Keratinocyte (primary cell): ENCODE data around the gene CCR5AS.

ENCODE experiments used
- DNase-seq: peaks from one replicate; pipeline ENCODE4 v3.0.0-alpha.2; 2011; ENCODE audit warnings: low read depth, missing footprints, low spot score
- FAIRE-seq: peaks from 2 replicates; lab custom pipeline; 2011; peaks lifted over from hg19 to GRCh38; lab: Jason Lieb, UNC
- H2AFZ ChIP-seq: 2 replicates; pipeline ENCODE4 v1.6.0; 2012; ENCODE audit warnings: low read length, control low read depth, inconsistent platforms; ENCODE audit not compliant: control insufficient read depth
- H3K27ac ChIP-seq: 2 replicates; pipeline ENCODE4 v1.5.1; 2011; ENCODE audit warnings: low read length; ENCODE audit not compliant: control insufficient read depth, insufficient read depth
- H3K27me3 ChIP-seq: 3 replicates; pipeline ENCODE4 v1.6.0; 2011; ENCODE audit warnings: low read length; ENCODE audit not compliant: control insufficient read depth, insufficient read depth; ENCODE audit errors: extremely low read depth
- H3K36me3 ChIP-seq, 2 experiments: 2 replicates in 1 of 2; 3 replicates in 1 of 2; pipeline ENCODE4 v1.5.1; 2011; ENCODE audit warnings: low read length in 2 of 2, mild to moderate bottlenecking in 1 of 2; ENCODE audit not compliant: control insufficient read depth in 2 of 2, insufficient read depth in 2 of 2; ENCODE audit errors: extremely low read depth in 1 of 2
- H3K4me1 ChIP-seq: 3 replicates; pipeline ENCODE4 v1.5.1; 2011; ENCODE audit warnings: low read length; ENCODE audit not compliant: control insufficient read depth, insufficient read depth; ENCODE audit errors: extremely low read depth
- H3K4me2 ChIP-seq: 3 replicates; pipeline ENCODE4 v1.6.0; 2011; ENCODE audit warnings: low read depth, low read length; ENCODE audit not compliant: control insufficient read depth, insufficient read depth; ENCODE audit errors: extremely low read depth
- H3K4me3 ChIP-seq, 3 experiments: fragments of 200-600 bp in 1 of 3; sonication (generic) in 1 of 3; 2 replicates in 2 of 3; 3 replicates in 1 of 3; pipeline ENCODE4 v1.5.1; 2011 to 2016; ENCODE audit warnings: low read length in 3 of 3, mild to moderate bottlenecking in 3 of 3, control low read depth in 2 of 3, inconsistent platforms in 1 of 3, low read depth in 1 of 3, mixed read lengths in 1 of 3, mixed run types in 1 of 3, moderate library complexity in 1 of 3; ENCODE audit not compliant: control insufficient read depth in 2 of 3, insufficient read depth in 2 of 3; ENCODE audit errors: extremely low read depth in 1 of 3
- H3K79me2 ChIP-seq: 2 replicates; pipeline ENCODE4 v1.6.0; 2012; ENCODE audit warnings: low read length; ENCODE audit not compliant: control insufficient read depth, insufficient read depth
- H3K9ac ChIP-seq: 3 replicates; pipeline ENCODE4 v1.6.0; 2011; ENCODE audit warnings: low read length; ENCODE audit not compliant: control insufficient read depth, insufficient read depth; ENCODE audit errors: extremely low read depth
- H3K9me1 ChIP-seq: 3 replicates; pipeline ENCODE4 v1.6.0; 2011; ENCODE audit warnings: low read length; ENCODE audit not compliant: control insufficient read depth, insufficient read depth; ENCODE audit errors: extremely low read depth
- H3K9me3 ChIP-seq: 2 replicates; pipeline ENCODE4 v1.5.1; 2012; ENCODE audit warnings: low read depth, low read length; ENCODE audit not compliant: control insufficient read depth
- H4K20me1 ChIP-seq: 3 replicates; pipeline ENCODE4 v1.6.0; 2011; ENCODE audit warnings: low read length; ENCODE audit not compliant: control insufficient read depth, insufficient read depth; ENCODE audit errors: extremely low read depth
- CTCF ChIP-seq, 3 experiments: IDR thresholded peaks in 1 of 3; conservative IDR thresholded peaks in 1 of 3; optimal IDR thresholded peaks in 1 of 3; 2 replicates in 2 of 3; 3 replicates in 1 of 3; pipeline versions ENCODE3 to v1.5.1; 2011; ENCODE audit warnings: low read length in 3 of 3, mild to moderate bottlenecking in 3 of 3, moderate library complexity in 2 of 3, control low read depth in 1 of 3, inconsistent platforms in 1 of 3; ENCODE audit not compliant: insufficient read depth in 2 of 3; ENCODE audit errors: extremely low read depth in 1 of 3
- EZH2 ChIP-seq: IDR thresholded peaks from one replicate; pipeline ENCODE4 v1.6.1; 2012; ENCODE audit warnings: inconsistent platforms, mild to moderate bottlenecking, low read length, moderate library complexity
- dilution Hi-C: fragments of 300-500 bp; cut with MboI; formaldehyde crosslinking; loops from one replicate; pipeline ENCODE4 v1.7.0; 2020; ENCODE audit warnings: low sequenced_read_pairs; ENCODE audit not compliant: extremely low pct_ligation_motif_present

CCR5AS gene

GRCh38 chr3:46454209-46454595 lies 47.3 kb upstream of the CCR5AS start:
- Histone ChIP-seq H3K4me3 (no peak overlapping the region), H3K9me1 (no peaks in the 10 kb centered on the region), H2AFZ (no peak overlapping the region), H4K20me1 (no peaks in the 10 kb centered on the region), H3K4me1 (no peaks in the 10 kb centered on the region), H3K4me2 (no peak overlapping the region), H3K27me3 (peaks cover 29% of the 10 kb centered on the region), H3K9me3 (no peaks in the 10 kb centered on the region), H3K79me2 (no peaks in the 10 kb centered on the region), H3K36me3 (no peaks in the 10 kb centered on the region), H3K27ac (no peak overlapping the region), H3K9ac (no peak overlapping the region)
- dilution Hi-C loops: no loop called here
- DNase-seq (no peak), FAIRE-seq (no peak)
- TF ChIP-seq CTCF (optimal IDR thresholded peaks at IDR 0.05 in 1 of 3, IDR thresholded peaks at IDR 0.05 in 1 of 3, conservative IDR thresholded peaks at IDR 0.05 in 1 of 3; ENCODE audit: extremely low read depth in 1 of 3, insufficient read depth in 2 of 3, low read length in 3 of 3) (no peak), EZH2 (no peak)

- FAIRE-seq: no peak
Observed at GRCh38 chr3:46453526-46454208, 46.8 kb upstream of the CCR5AS start.

More at GRCh38 chr3:46453526-46454208, 46.8 kb upstream of the CCR5AS start:
- H3K27me3 ChIP-seq: peaks cover 29% of the 10 kb centered on the region
- no peaks in the 10 kb centered on the region for H3K79me2 ChIP-seq
- no peak for TF ChIP-seq CTCF (optimal IDR thresholded peaks at IDR 0.05 in 1 of 3, IDR thresholded peaks at IDR 0.05 in 1 of 3, conservative IDR thresholded peaks at IDR 0.05 in 1 of 3; ENCODE audit: extremely low read depth in 1 of 3, insufficient read depth in 2 of 3, low read length in 3 of 3)
- TF ChIP-seq EZH2: no peak
- no peak overlapping the region for H2AFZ ChIP-seq
- H3K4me1 ChIP-seq: no peaks in the 10 kb centered on the region
- H3K36me3 ChIP-seq: no peaks in the 10 kb centered on the region
- H3K27ac ChIP-seq: no peak overlapping the region
- no peak overlapping the region for H3K4me3 ChIP-seq
- no peak for DNase-seq
- H3K4me2 ChIP-seq: no peak overlapping the region
- H3K9ac ChIP-seq: no peak overlapping the region
- no peaks in the 10 kb centered on the region for H3K9me3 ChIP-seq
- H3K9me1 ChIP-seq: no peaks in the 10 kb centered on the region
- no peaks in the 10 kb centered on the region for H4K20me1 ChIP-seq
- dilution Hi-C loops: no loop called here
